ENCODE measurements around the gene CRACR2A. TPM values are rescaled to one million over a fixed set of nuclear protein-coding genes. Genes with fewer than 3 reads are reported as not detected.

The CRACR2A gene
- polyA plus RNA-seq, 2 donors, result 0.38 to 0.57 TPM

- 65% methylated on average over 16 of the region's 16 CpGs for WGBS, 2 donors
- Histone ChIP-seq H3K36me3 (ENCODE audit: control insufficient read depth in 2 of 2, insufficient read depth in 2 of 2, low read length in 1 of 2) (no peaks in the 10 kb centered on the region), H3K27me3 (ENCODE audit: control insufficient read depth in 1 of 2, insufficient read depth in 2 of 2, low read length in 2 of 2) (no peaks in the 10 kb centered on the region), H3K27ac (ENCODE audit: low read depth in 2 of 2, low read length in 1 of 2) (no peak overlapping the region), H3K4me3 (ENCODE audit: low read depth in 1 of 2, low read length in 2 of 2) (no peak overlapping the region), H3K4me1 (ENCODE audit: control insufficient read depth in 2 of 2, insufficient read depth in 2 of 2, low read length in 1 of 2) (no peaks in the 10 kb centered on the region), H3K9me3 (ENCODE audit: control insufficient read depth in 2 of 2, insufficient read depth in 1 of 2, low read depth in 1 of 2, low read length in 1 of 2) (no peaks in the 10 kb centered on the region)
These were observed 138.0 kb downstream of the CRACR2A start for GRCh38 chr12:3614806-3615466.

- no peaks in the 10 kb centered on the region for H3K9me3 ChIP-seq (ENCODE audit: control insufficient read depth in 2 of 2, insufficient read depth in 1 of 2, low read depth in 1 of 2, low read length in 1 of 2)
- no peak overlapping the region for H3K4me3 ChIP-seq (ENCODE audit: low read depth in 1 of 2, low read length in 2 of 2)
- H3K36me3 ChIP-seq (ENCODE audit: control insufficient read depth in 2 of 2, insufficient read depth in 2 of 2, low read length in 1 of 2), result no peaks in the 10 kb centered on the region
- H3K27me3 ChIP-seq (ENCODE audit: control insufficient read depth in 1 of 2, insufficient read depth in 2 of 2, low read length in 2 of 2), result no peaks in the 10 kb centered on the region
- no peaks in the 10 kb centered on the region for H3K4me1 ChIP-seq (ENCODE audit: control insufficient read depth in 2 of 2, insufficient read depth in 2 of 2, low read length in 1 of 2)
- 89 to 90% methylated on average over 13 of the region's 13 CpGs for WGBS, 2 donors
- H3K27ac ChIP-seq (ENCODE audit: low read depth in 2 of 2, low read length in 1 of 2), result no peak overlapping the region
These were observed 139.1 kb downstream of the CRACR2A start for GRCh38 chr12:3613641-3614395.

- Histone ChIP-seq H3K36me3 (ENCODE audit: control insufficient read depth in 2 of 2, insufficient read depth in 2 of 2, low read length in 1 of 2) (no peaks in the 10 kb centered on the region), H3K9me3 (ENCODE audit: control insufficient read depth in 2 of 2, insufficient read depth in 1 of 2, low read depth in 1 of 2, low read length in 1 of 2) (peaks cover 0 to 1% of the 10 kb centered on the region in 2 donors)
- WGBS, 2 donors, result 69 to 70% methylated on average over 8 of the region's 8 CpGs
These were observed 140.8 kb downstream of the CRACR2A start for GRCh38 chr12:3611860-3612703.

GRCh38 chr12:3607821-3608220 is 145.1 kb downstream of the CRACR2A start:
- Histone ChIP-seq H3K27me3 (ENCODE audit: control insufficient read depth in 1 of 2, insufficient read depth in 2 of 2, low read length in 2 of 2) (no peaks in the 10 kb centered on the region), H3K36me3 (ENCODE audit: control insufficient read depth in 2 of 2, insufficient read depth in 2 of 2, low read length in 1 of 2) (no peaks in the 10 kb centered on the region), H3K4me3 (ENCODE audit: low read depth in 1 of 2, low read length in 2 of 2) (no peak overlapping the region), H3K27ac (ENCODE audit: low read depth in 2 of 2, low read length in 1 of 2) (no peak overlapping the region), H3K9me3 (ENCODE audit: control insufficient read depth in 2 of 2, insufficient read depth in 1 of 2, low read depth in 1 of 2, low read length in 1 of 2) (peaks cover 0 to 1% of the 10 kb centered on the region in 2 donors), H3K4me1 (ENCODE audit: control insufficient read depth in 2 of 2, insufficient read depth in 2 of 2, low read length in 1 of 2) (peaks cover 0 to 3% of the 10 kb centered on the region in 2 donors)
- WGBS, 2 donors, result 92% methylated on average over 4 of the region's 4 CpGs

More at GRCh38 chr12:3611860-3612703, 140.8 kb downstream of the CRACR2A start:
- Histone ChIP-seq H3K4me3 (ENCODE audit: low read depth in 1 of 2, low read length in 2 of 2) (no peak overlapping the region), H3K4me1 (ENCODE audit: control insufficient read depth in 2 of 2, insufficient read depth in 2 of 2, low read length in 1 of 2) (no peaks in the 10 kb centered on the region), H3K27ac (ENCODE audit: low read depth in 2 of 2, low read length in 1 of 2) (no peak overlapping the region), H3K27me3 (ENCODE audit: control insufficient read depth in 1 of 2, insufficient read depth in 2 of 2, low read length in 2 of 2) (no peaks in the 10 kb centered on the region)

GRCh38 chr12:3607039-3607720 is 145.7 kb downstream of the CRACR2A start:
- Histone ChIP-seq H3K4me1 (ENCODE audit: control insufficient read depth in 2 of 2, insufficient read depth in 2 of 2, low read length in 1 of 2) (peaks cover 0 to 3% of the 10 kb centered on the region in 2 donors), H3K9me3 (ENCODE audit: control insufficient read depth in 2 of 2, insufficient read depth in 1 of 2, low read depth in 1 of 2, low read length in 1 of 2) (peaks cover 0 to 1% of the 10 kb centered on the region in 2 donors)

GRCh38 chr12:3606128-3606527 is 146.8 kb downstream of the CRACR2A start:
- no peaks in the 10 kb centered on the region for H3K27me3 ChIP-seq (ENCODE audit: control insufficient read depth in 1 of 2, insufficient read depth in 2 of 2, low read length in 2 of 2)
- no peak overlapping the region for H3K27ac ChIP-seq (ENCODE audit: low read depth in 2 of 2, low read length in 1 of 2)
- 84 to 88% methylated on average over 10 of the region's 10 CpGs for WGBS, 2 donors
- no peaks in the 10 kb centered on the region for H3K36me3 ChIP-seq (ENCODE audit: control insufficient read depth in 2 of 2, insufficient read depth in 2 of 2, low read length in 1 of 2)
- H3K9me3 ChIP-seq (ENCODE audit: control insufficient read depth in 2 of 2, insufficient read depth in 1 of 2, low read depth in 1 of 2, low read length in 1 of 2), result peaks cover 0 to 1% of the 10 kb centered on the region in 2 donors
- peaks cover 0 to 3% of the 10 kb centered on the region in 2 donors for H3K4me1 ChIP-seq (ENCODE audit: control insufficient read depth in 2 of 2, insufficient read depth in 2 of 2, low read length in 1 of 2)
- H3K4me3 ChIP-seq (ENCODE audit: low read depth in 1 of 2, low read length in 2 of 2), result no peak overlapping the region

More at GRCh38 chr12:3607039-3607720, 145.7 kb downstream of the CRACR2A start:
- H3K27me3 ChIP-seq (ENCODE audit: control insufficient read depth in 1 of 2, insufficient read depth in 2 of 2, low read length in 2 of 2), result no peaks in the 10 kb centered on the region
- 80 to 85% methylated on average over 9 of the region's 9 CpGs for WGBS, 2 donors
- H3K4me3 ChIP-seq (ENCODE audit: low read depth in 1 of 2, low read length in 2 of 2), result no peak overlapping the region
- no peak overlapping the region for H3K27ac ChIP-seq (ENCODE audit: low read depth in 2 of 2, low read length in 1 of 2)
- no peaks in the 10 kb centered on the region for H3K36me3 ChIP-seq (ENCODE audit: control insufficient read depth in 2 of 2, insufficient read depth in 2 of 2, low read length in 1 of 2)

GRCh38 chr12:3605692-3606091 is 147.2 kb downstream of the CRACR2A start:
- WGBS, 2 donors, result 76 to 81% methylated on average over 6 of the region's 6 CpGs
- Histone ChIP-seq H3K4me3 (ENCODE audit: low read depth in 1 of 2, low read length in 2 of 2) (no peak overlapping the region), H3K36me3 (ENCODE audit: control insufficient read depth in 2 of 2, insufficient read depth in 2 of 2, low read length in 1 of 2) (no peaks in the 10 kb centered on the region)

GRCh38 chr12:3604748-3605586 is 147.9 kb downstream of the CRACR2A start:
- no peak overlapping the region for H3K27ac ChIP-seq (ENCODE audit: low read depth in 2 of 2, low read length in 1 of 2)

More at GRCh38 chr12:3605692-3606091, 147.2 kb downstream of the CRACR2A start:
- Histone ChIP-seq H3K27me3 (ENCODE audit: control insufficient read depth in 1 of 2, insufficient read depth in 2 of 2, low read length in 2 of 2) (no peaks in the 10 kb centered on the region), H3K9me3 (ENCODE audit: control insufficient read depth in 2 of 2, insufficient read depth in 1 of 2, low read depth in 1 of 2, low read length in 1 of 2) (peaks cover 0 to 1% of the 10 kb centered on the region in 2 donors), H3K4me1 (ENCODE audit: control insufficient read depth in 2 of 2, insufficient read depth in 2 of 2, low read length in 1 of 2) (peaks cover 0 to 3% of the 10 kb centered on the region in 2 donors), H3K27ac (ENCODE audit: low read depth in 2 of 2, low read length in 1 of 2) (no peak overlapping the region)

More at GRCh38 chr12:3604748-3605586, 147.9 kb downstream of the CRACR2A start:
- H3K4me3 ChIP-seq (ENCODE audit: low read depth in 1 of 2, low read length in 2 of 2), result no peak overlapping the region
- peaks cover 0 to 3% of the 10 kb centered on the region in 2 donors for H3K4me1 ChIP-seq (ENCODE audit: control insufficient read depth in 2 of 2, insufficient read depth in 2 of 2, low read length in 1 of 2)
- H3K27me3 ChIP-seq (ENCODE audit: control insufficient read depth in 1 of 2, insufficient read depth in 2 of 2, low read length in 2 of 2), result no peaks in the 10 kb centered on the region
- peaks cover 0 to 1% of the 10 kb centered on the region in 2 donors for H3K9me3 ChIP-seq (ENCODE audit: control insufficient read depth in 2 of 2, insufficient read depth in 1 of 2, low read depth in 1 of 2, low read length in 1 of 2)
- H3K36me3 ChIP-seq (ENCODE audit: control insufficient read depth in 2 of 2, insufficient read depth in 2 of 2, low read length in 1 of 2), result no peaks in the 10 kb centered on the region
- 10 to 13% methylated on average over 13 of the region's 13 CpGs for WGBS, 2 donors

Measured in esophagus (tissue), 2 donors.